Panc1 (cell line): Measurements from ENCODE around the gene SIAE.

ENCODE experiments used
- CTCF ChIP-seq: fragments of 450-650 bp; IDR thresholded peaks from 2 replicates; pipeline ENCODE4 v1.5.1; 2017; ENCODE audit warnings: mild to moderate bottlenecking
- POLR2AphosphoS5 ChIP-seq: IDR thresholded peaks from 2 replicates; pipeline ENCODE4 v1.6.1; 2012; ENCODE audit warnings: mild to moderate bottlenecking, low read depth, low read length, moderate library complexity
- REST ChIP-seq, 2 experiments: IDR thresholded peaks; 2 replicates each; pipeline ENCODE4 v1.6.1; 2011 to 2012; ENCODE audit warnings: low read depth in 2 of 2, control low read depth in 1 of 2, low read length in 1 of 2, mild to moderate bottlenecking in 1 of 2, moderate library complexity in 1 of 2; ENCODE audit not compliant: insufficient read depth in 1 of 2
- TCF7L2 ChIP-seq: IDR thresholded peaks from 2 replicates; pipeline ENCODE4 v1.6.1; 2011; ENCODE audit warnings: mild to moderate bottlenecking, low read depth, low read length, inconsistent platforms

- TF ChIP-seq CTCF = no peak
- no peak for TF ChIP-seq REST (IDR thresholded peaks at IDR 0.05; ENCODE audit: insufficient read depth in 1 of 2, low read depth in 2 of 2, low read length in 1 of 2)
- TF ChIP-seq POLR2AphosphoS5 = no peak
- no peak for TF ChIP-seq TCF7L2
These were observed 37.6 kb downstream of the SIAE start for GRCh38 chr11:124635932-124636331.
